ENCODE data around the gene PPP1R10.
"Not testable (repeated sequence)": the region's sequence is repeated elsewhere in the genome, so short reads cannot be mapped to it uniquely, and the experiment has no call there.

The PPP1R10 gene

DNA sequence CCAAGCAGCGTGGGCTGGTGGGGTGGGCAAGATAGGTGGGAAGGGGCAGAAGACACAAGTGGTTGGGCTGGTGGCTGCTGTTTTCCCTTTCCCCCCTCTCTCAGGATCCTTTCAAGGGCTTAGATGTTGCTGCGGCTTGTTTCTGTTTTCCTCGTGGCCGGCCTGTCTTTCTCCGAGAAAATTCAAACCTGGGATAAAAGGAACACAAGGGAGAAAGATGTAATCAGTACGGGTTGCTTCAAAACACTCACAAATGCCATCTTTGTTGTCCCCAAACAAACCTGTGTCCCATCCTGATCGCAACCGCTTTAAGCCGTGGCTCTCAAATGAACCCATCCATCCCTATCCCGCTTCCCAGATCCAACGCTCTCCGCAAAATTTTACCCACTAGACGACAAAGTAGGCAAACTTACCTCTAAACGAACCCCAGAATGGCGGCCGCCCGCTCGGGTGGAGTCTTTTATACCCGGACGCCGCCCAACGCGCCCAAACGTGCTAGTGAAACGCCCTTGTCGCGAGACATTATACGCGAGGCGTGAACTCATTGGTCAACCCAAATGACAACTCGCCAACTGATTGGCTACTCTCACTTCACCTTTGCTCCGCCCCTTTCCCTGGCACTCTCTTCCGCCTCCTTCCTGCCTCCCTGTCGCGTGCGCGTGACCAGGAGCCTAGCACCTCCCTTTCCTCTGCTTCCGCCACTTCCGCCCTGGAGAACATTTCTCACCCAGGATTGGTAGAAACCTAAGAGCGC is at the start of gene PPP1R10:
Gene PPP1R10 (minus strand): TSS at position 433 of the 754 bp plus-strand sequence. CDS start 7,299 bp downstream, outside the sequence.
- in situ Hi-C loops (cut with MboI; ENCODE audit: low sequenced_read_pairs): no loop called here

DNA sequence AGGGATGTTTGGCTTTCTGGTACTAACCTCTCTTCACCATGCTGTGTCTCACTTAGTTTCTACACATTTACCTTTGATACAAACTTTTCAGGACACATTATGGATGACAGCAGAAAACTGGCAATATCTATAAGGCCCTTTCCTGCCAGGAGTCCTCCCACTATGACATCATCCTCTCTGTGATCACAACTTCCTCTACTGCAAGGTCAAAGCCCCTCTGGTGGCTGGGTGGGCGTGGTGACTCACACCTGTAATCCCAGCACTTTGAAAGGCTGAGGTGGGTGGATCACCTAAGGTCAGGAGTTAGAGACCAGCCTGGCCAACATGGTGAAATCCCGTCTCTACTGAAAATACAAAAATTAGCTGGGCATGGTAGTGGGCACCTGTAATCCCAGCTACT is 49.3 kb upstream of the PPP1R10 start:
- in situ Hi-C loops (cut with MboI; ENCODE audit: low sequenced_read_pairs): not testable (repeated sequence)

DNA sequence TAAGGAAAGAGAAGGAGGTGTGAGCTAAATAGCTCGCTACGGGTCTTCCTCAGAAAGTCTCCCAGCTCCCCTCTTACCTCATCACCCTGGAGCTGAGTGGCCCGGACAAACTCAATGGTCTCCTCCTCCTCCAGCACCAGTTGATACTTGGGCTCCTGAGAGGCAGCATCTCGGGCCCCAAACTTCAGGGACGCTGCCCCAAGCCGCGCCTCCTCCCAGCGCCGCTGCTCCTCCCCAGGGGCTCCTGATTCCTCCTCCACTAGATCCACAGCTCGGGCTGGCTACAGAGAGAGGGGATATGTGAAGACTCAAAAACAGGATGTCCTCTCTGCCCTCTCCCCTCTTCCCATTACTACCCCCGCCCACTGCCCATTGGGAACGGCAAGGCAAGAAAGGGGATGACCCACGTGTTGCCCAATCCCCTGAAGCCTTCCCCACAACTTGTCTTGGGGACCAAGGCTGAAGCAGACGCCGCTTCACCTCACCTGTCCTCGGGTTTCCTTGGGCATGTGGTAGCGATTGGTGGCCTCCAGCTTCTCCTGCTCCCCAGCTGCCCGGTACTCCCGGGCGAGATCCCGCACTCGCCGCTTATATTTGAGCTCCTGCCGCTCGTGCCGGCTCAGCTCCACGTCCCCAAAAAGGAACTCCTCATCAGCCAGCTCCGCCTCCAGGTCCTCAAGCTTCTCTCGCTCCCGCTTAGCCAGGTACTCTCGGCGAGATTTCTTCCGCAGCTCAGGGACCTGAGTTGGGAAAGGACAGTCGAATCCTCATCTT is 48.1 kb upstream of the PPP1R10 start:
- in situ Hi-C loops (cut with MboI; ENCODE audit: low sequenced_read_pairs): no loop called here

DNA sequence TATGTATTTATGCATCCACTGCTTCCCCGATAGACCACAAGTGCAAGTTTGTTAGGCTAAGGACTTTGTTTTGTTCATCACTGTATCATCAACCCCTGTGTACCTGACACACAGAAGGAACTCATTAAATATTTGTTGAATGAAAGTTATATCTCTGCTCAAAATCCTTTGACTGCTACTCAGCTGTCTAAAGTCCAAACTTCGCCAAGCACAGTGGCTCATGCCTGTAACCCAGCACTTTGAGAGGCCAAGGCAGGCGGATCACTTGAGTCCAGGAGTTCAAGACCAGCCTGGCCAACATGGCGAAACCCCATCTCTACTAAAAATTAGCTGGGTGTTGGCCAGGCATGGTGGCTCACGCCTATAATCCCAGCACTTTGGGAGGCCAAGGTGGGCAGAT is 40.9 kb upstream of the PPP1R10 start:
- in situ Hi-C loops (cut with MboI; ENCODE audit: low sequenced_read_pairs): not testable (repeated sequence)

DNA sequence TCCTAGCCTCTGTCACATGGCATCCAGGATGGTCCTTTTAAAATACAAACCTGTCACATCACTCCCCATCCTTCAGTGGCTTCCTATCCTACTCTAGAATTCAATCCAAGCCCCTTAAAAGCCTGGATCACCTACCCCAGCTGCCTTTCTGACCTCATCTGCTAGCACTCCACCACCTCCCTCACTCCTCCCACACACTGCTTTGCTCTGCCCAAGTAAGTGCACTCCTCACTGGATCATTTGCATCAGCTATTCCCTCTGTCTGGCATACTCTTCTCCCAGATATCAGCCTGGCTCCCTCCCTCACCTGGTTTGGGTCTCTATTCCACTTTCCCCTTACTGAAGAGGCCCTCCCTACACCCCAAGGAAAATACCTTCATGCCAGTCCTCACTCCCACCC is 40.4 kb upstream of the PPP1R10 start:
- in situ Hi-C loops (cut with MboI; ENCODE audit: low sequenced_read_pairs): no loop called here

DNA sequence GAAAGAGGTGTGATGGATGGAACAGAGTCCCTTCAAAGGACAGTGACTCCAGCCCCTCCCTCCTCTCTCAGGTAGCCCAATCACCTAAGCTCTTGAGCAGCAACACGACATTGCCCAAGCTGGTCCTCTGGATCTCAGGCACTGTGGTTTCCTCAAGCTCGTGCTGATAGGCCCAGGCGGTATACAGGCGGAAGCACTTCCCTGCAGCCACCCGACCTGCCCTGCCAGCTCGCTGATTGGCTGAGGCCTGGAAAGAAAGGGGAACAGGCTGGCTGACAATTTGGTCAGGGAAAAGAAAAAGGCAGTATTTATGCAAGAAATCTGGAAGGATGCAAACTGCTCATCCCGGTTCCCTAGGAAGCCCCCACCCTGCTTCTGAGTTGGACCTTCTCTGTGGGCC is 39.5 kb upstream of the PPP1R10 start:
- in situ Hi-C loops (cut with MboI; ENCODE audit: low sequenced_read_pairs): no loop called here

DNA sequence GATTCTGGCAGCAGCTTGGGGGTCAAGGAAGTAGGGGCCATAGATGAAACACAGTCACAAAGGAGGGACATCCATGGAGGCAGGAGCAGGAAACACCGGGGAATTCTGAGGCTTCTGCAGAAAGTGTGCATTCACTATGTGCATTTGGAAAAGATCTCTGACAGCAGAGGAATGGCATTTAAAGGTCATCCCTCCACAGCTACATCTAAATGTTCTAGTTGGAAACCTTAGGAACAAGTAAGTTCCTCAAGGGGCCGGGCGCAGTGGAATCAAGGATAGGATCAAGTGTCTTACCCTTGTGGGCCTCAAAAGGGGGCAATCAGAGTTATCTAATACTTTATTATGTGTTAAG is 38.7 kb upstream of the PPP1R10 start:
- in situ Hi-C loops (cut with MboI; ENCODE audit: low sequenced_read_pairs): no loop called here

DNA sequence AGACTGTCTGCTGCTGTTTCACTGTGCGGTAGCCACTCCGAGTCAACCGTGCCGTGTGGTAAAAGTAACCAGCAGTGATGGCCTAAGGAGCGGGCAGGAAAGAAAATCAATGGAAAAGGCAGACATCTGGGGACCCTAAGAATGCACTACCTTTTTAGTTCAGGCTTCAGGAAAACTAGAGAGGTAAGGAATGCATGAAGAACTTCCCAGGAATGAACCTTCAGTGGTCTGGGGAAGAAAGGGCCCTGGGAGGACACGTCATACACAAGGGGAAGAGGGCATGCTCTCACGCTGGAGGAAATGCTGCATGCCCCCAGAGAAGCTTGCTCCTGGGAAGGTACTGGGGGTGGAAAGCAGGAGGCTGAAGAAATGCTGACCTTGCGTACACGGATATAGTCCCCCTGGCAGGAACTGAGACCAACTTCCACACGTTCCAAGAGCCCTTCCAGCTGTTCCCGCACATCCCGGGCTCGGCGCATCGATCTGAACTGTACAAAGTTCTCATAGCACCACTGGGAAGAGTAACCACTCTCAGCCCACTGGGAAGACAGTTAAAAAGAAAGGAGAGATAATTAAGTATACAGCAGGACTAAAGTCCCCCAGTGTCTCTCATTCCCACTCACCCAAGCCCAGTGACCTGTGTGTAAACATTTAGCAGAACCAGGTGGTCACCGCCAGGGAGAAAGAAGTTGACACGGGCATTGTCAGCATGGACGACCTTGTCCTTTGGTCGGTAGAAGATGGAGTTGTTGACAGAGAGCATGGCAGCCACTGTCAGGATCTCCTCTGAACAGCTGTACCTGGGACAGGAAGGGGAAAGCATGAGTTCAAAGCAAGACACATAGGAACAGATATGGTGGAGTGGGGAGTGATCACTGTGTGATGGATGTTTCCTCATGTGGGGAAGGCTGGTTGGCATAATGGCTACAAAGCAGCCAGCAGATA is 38.0 kb upstream of the PPP1R10 start:
- in situ Hi-C loops (cut with MboI; ENCODE audit: low sequenced_read_pairs): no loop called here

DNA sequence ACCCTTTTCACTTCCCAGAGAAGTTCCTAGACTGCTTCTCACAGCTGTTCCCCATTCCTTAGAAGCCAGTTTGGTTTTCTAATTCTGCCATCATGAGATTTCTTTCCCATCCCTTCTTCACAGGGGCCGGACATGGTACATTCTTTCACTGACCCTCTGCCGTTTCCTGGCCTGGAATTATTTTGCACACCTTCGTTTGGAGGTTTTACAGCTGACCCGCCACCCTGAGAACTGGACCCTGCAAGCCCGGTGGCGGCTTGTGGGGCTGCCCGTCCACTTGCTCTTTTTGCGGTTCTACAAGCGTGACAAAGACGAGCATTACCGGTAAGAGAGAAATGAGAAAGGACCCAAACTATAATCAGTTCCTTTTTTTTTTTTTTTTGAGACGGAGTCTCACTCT is 34.1 kb upstream of the PPP1R10 start:
- in situ Hi-C loops (cut with MboI; ENCODE audit: low sequenced_read_pairs): no loop called here

DNA sequence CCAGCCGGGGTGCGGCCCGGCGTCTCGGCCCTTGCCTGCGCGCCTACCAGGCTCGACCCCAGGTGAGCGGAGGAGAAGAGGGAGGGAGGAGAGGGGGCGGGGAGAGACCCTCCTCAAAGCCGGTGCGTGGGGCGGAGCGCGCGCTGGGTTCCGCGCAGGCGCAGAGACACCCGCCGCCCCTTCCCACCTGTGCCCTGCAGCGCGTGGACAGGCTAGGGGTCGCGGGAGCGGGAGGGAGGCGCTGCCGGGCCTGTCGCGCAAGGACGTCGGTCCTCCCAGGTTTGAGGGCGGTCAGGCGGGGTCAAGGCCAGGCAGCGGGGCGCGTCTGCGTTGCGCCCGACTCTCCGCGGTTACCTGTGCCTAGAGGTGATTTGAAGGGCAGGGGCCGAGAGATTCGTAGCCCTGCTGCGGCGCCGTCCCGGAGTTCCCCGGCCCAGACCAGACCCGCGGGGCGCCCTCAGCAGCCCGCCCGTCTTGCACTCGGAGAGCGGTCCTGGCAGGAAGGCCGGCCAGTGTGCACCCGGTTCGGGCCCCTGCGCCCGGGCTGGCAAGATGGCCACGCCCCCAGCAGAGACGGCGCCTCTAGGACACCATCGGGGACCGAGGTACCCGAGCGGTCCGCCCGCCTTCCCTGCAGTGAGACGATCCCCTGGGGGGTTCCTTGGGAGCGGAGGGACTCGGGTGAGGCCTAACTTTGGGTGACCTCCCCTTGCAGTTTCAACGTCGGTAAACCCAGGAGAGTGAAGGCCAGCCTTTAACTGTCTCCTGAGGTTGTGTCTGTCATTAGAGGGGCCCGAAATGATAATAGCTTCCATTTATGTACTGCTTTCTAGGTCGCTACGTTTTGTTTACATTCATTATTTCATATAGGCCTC is 30.4 kb upstream of the PPP1R10 start:
- in situ Hi-C loops (cut with MboI; ENCODE audit: low sequenced_read_pairs): no loop called here

DNA sequence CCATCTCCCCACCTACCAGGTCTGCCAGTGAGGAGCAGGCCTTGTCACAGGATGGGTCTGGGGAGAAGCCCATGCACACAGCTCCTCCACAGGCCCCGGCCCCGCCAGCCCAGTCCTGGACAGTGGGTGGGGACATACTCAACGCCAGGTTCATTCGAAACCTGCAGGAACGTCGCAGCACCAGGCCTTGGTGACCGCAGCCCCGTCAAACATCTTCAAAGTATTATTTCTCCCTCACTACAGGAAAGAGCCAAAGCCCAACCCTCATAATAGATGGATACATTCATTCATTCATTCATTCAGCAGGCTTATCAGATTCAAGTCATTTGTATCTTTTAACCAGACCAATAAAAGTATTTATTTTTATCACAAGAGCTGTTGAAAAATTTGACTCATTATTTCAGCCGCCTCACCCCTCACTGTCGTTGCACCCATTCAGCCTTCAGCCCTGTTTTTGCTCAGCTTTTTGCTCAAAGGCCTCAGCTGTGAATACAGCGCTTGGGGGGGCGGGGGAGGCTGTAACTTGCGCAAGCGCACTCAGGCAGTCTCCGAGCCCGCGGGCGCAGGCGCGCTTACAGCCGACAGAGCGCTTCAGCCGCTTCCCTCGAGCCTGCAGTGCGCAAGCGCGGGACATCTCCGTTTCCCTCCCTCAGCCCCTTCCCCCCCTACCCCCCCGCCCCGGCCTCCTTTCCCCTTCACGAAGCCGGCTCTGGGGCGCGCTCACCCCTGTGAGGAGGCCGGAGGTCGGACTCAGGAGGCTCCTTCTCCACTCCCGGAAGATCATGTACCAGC is 29.6 kb upstream of the PPP1R10 start, which contains the start of gene C6orf136:
Gene C6orf136 (plus strand): TSS at position 684 of the 792 bp plus-strand sequence. CDS start 99 bp downstream, at position 783.
- in situ Hi-C loops (cut with MboI; ENCODE audit: low sequenced_read_pairs): no loop called here

DNA sequence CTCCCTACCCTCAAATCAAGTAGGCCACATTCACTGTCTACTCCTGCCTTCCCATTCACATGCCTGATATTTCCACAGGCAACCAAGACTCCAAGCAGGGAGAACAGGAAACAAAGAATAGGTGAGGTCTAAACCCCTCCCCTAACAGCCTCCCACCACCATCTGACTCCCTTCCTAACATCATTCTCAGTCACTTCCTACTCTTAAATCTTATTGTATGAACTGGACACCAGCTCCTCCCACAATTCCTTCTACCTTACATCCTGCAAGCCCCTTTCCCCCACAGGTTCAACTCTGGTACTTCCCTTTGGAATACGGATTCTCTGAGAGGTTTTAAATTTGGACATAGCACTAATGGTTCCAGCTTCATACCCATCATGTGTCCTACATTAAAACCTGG is 28.9 kb upstream of the PPP1R10 start:
- in situ Hi-C loops (cut with MboI; ENCODE audit: low sequenced_read_pairs): no loop called here

DNA sequence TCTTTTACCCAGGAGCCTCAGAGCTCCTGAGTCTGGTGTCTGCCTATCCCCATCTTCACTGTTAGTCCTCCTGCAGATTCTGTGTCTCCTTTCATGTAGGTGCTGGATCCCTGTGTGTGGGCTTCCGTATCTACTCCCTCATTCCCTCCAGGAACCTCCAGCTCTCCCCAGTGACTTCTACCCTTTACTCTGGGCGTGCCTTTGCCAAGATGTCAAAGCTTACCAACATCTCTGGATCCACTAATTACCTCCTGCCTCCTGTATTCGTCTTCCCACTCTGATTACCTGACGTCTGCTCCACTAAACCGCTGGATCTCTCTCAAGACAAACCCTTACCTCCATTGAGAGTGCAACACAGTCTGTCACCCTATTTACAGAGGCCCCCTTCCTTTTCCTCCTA is 27.7 kb upstream of the PPP1R10 start:
- in situ Hi-C loops (cut with MboI; ENCODE audit: low sequenced_read_pairs): no loop called here

DNA sequence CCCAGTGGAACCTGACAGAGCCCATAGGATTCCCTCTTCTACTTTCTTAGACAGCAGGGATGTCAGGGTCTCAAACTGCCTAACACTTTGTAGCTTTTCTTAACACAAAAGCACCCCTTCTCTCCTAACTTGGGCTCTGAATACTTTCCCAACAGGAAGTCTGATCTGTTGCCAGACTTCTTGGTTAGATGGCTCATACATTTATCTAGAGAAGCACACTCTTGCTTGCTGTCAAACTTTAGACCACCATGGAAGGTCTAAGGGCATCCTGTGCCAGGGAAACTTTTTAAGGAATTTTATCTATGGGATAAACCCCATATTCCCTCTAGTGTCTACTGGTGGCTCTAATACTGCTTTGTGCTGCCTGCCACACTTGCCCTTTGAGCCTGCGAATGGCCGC is 26.6 kb upstream of the PPP1R10 start:
- in situ Hi-C loops (cut with MboI; ENCODE audit: low sequenced_read_pairs): no loop called here

DNA sequence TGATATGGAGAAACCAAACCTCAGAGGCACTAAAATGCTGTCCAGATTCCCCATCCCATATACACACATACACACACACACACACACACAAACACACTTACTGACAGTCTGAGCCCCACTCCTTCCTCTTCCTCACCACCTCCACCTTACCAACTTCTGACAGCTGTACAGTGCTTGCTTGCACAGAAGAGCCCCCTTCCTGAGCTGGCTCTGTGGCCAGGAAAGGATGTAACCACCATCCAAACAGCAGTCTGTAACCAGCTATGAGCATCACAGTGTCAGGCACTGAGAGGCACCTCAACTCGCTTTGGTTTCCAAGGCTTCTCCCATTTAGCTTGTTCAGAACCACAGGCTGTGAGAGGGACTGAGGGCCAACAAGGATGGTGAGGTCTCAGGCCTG is 24.0 kb upstream of the PPP1R10 start:
- in situ Hi-C loops (cut with MboI; ENCODE audit: low sequenced_read_pairs): no loop called here

DNA sequence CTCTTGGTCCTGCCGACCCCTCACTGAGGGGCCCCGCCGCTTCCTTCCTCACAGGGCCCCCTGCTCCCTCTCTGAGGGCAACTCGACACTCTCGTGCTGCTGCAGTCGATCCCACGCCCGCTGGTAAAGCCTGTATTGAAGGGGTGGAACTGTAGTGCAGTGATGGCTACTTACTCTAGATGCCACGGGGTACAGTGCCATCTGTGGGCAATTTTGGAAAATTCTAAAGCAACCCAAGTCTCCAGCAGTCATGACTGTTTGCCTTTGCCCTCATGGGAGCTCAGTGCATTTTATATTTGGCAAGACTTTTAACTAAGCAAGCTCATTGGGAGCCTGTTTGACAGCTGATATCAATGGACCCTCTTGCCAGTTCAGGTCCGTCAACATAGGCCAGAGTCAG is 23.4 kb upstream of the PPP1R10 start:
- in situ Hi-C loops (cut with MboI; ENCODE audit: low sequenced_read_pairs): no loop called here

DNA sequence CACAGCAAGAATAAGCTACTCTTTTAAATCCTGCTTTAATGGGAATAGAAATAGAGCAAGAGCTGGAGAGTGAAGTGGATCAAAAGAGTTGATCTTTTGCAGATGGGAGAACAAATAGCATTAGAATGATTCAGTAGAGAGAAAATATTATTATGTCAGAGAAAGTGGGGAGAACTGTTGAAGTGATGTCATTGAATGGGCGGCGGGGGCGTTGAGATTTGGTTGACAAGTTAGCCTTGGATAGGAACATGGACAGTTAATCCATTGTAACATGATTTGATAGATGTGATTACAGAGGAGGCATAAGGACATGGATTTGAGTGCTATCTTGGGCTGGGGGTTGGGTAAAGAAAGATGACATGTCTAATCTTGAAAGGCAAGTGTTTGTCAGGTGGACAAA is 18.8 kb upstream of the PPP1R10 start:
- in situ Hi-C loops (cut with MboI; ENCODE audit: low sequenced_read_pairs): no loop called here

DNA sequence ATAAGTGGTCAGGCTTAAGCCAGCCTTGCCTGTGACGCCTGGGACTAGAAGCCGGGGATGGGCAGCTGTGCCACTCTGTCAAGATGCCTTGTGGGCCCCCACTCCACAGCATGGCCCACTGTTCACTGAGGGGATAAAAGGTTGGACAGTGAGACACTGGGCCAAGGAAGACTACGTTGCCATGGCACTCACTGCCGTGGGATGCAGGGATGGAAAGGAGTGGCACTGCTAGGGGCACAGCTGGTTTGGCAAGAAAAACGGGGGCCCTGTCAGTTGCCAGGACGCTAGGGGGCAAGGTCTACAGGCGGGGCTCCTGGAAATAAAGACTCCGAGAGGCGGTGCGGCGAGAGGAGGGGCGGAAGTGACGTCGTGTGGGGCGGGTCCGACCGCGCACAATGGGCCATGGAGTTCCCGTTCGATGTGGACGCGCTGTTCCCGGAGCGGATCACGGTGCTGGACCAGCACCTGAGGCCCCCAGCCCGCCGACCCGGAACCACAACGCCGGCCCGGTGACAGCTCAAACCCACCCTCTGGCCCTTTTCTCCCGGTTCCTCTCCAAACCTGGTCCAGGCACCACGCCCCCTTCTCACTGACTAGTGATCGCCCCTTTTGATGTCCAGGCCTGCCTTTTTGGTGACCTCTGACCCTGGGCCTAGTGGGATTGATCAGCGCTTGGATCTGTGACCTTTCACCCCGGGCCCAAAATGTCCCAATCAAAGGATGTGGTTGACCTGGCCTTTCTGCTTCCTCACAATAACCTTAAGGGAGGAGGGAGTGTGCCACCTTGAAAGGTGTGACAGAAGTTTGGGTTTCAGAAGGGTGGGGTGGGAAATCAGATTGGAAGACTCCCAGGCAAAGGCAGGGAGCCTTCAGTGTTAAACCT is 9.7 kb upstream of the PPP1R10 start, which contains the start of gene ATAT1:
Gene ATAT1 (plus strand): TSS at position 391 of the 883 bp plus-strand sequence.
- in situ Hi-C loops (cut with MboI; ENCODE audit: low sequenced_read_pairs): no loop called here

Measured in HL-60/S4 treated with retinoic acid at 250 ng/mL for 4 days and 3 days (cell line).